K562 (cell line): ENCODE data around the gene INTS6L. TPM values are rescaled to one million over a fixed set of nuclear protein-coding genes. Genes with fewer than 3 reads are reported as not detected.

Experiments used
- ARNT ChIP-seq, 2 experiments: fragments of 450-650 bp; IDR thresholded peaks; 2 replicates each; pipeline ENCODE4 v1.6.1; 2016; ENCODE audit warnings: mild to moderate bottlenecking in 1 of 2
- CBFA2T2 ChIP-seq: fragments of 450-650 bp; conservative IDR thresholded peaks from 2 replicates; pipeline ENCODE4 v1.6.1; 2017; ENCODE audit warnings: mild to moderate bottlenecking
- CREM ChIP-seq: IDR thresholded peaks from 2 replicates; pipeline ENCODE4 v1.6.1; 2014; ENCODE audit warnings: antibody characterized with exemption, low read depth
- ILK ChIP-seq: fragments of 450-650 bp; IDR thresholded peaks from 2 replicates; pipeline ENCODE4 v1.6.1; 2016; ENCODE audit warnings: missing genetic modification characterization, low read depth, mild to moderate bottlenecking, missing compliant biosample characterization, moderate library complexity, borderline replicate concordance
- KHSRP ChIP-seq: fragments of 450-650 bp; IDR thresholded peaks from 2 replicates; pipeline ENCODE4 v1.6.1; 2017
- MAFG ChIP-seq: fragments of 450-650 bp; conservative IDR thresholded peaks from 2 replicates; pipeline ENCODE4 v1.6.1; 2016; ENCODE audit warnings: missing genetic modification characterization, missing compliant biosample characterization
- NEUROD1 ChIP-seq: fragments of 150-350 bp; IDR thresholded peaks from 2 replicates; pipeline ENCODE4 v1.6.1; 2014; ENCODE audit warnings: borderline replicate concordance, low read length, low read depth; ENCODE audit not compliant: partially characterized antibody
- NR3C1 ChIP-seq: sonication (generic); formaldehyde crosslinking; IDR thresholded peaks from 2 replicates; pipeline ENCODE4 v1.8.1; 2022; ENCODE audit warnings: missing genetic modification reagents
- POLR2G ChIP-seq: fragments of 200-400 bp; formaldehyde crosslinking; IDR thresholded peaks from 2 replicates; pipeline ENCODE4 v1.6.1; 2017; ENCODE audit warnings: low read depth, mild to moderate bottlenecking, antibody characterized with exemption, low read length, moderate library complexity
- RBM15 ChIP-seq: fragments of 200-400 bp; formaldehyde crosslinking; IDR thresholded peaks from 2 replicates; pipeline ENCODE4 v1.6.1; 2018; ENCODE audit warnings: mild to moderate bottlenecking, low read length, moderate library complexity; ENCODE audit not compliant: insufficient read depth
- TBL1XR1 ChIP-seq, 2 experiments: IDR thresholded peaks; 2 replicates each; pipeline ENCODE4 v1.6.1; 2012; ENCODE audit warnings: improper control_type of control experiment in 2 of 2, low read length in 2 of 2, mild to moderate bottlenecking in 1 of 2
- TGIF2 ChIP-seq: sonication (generic); formaldehyde crosslinking; IDR thresholded peaks from 2 replicates; pipeline ENCODE4 v1.8.1; 2022; ENCODE audit warnings: mild to moderate bottlenecking, missing genetic modification reagents, moderate library complexity
- TSHZ1 ChIP-seq: fragments of 250-450 bp; sonication (Bioruptor Pico); IDR thresholded peaks from 2 replicates; pipeline ENCODE4 v1.4.0; 2020; ENCODE audit warnings: mild to moderate bottlenecking, moderate library complexity
- ZNF253 ChIP-seq: fragments of 250-450 bp; sonication (Bioruptor Pico); conservative IDR thresholded peaks from 2 replicates; pipeline ENCODE4 v1.6.1; 2021; ENCODE audit warnings: mild to moderate bottlenecking
- polyA plus RNA-seq, 8 experiments: library from polyadenylated mRNA; depleted of rRNA in 4 of 8; stranded (reverse) in 5 of 8; unstranded in 3 of 8; fragments of >200 nt; fragmentation: Nextera tagmentation in 2 of 8; fragmentation: Illumina TruSeq in 1 of 8; extraction: Ambion mirVana in 2 of 8; extraction: Trizol in 1 of 8; gene quantifications; 2 replicates each; pipeline versions ENCODE4 v1.2.1 to v1.2.3, GENCODE V29; 2011 to 2014; ENCODE audit warnings: inconsistent platforms in 1 of 8, missing spikeins in 1 of 8
- total RNA-seq, 7 experiments: library from RNA; depleted of rRNA in 6 of 7; stranded (reverse); fragments of >200 nt in 6 of 7; fragmentation: Illumina TruSeq in 2 of 7; extraction: Trizol in 2 of 7; gene quantifications; 2 replicates each; pipeline versions ENCODE4 v1.2.1 to v1.2.3, GENCODE V29; 2011 to 2021; ENCODE audit warnings: low replicate concordance in 1 of 7
- TF ChIP-seq, protein P1 (sequence below), 2 experiments: fragments of 450-650 bp in 1 of 2; sonication (generic) in 1 of 2; formaldehyde crosslinking in 1 of 2; IDR thresholded peaks; 2 replicates each; pipeline versions ENCODE4 v1.7.1 to v1.9.0; 2016 to 2022; ENCODE audit warnings: inconsistent platforms in 1 of 2, mild to moderate bottlenecking in 1 of 2, missing genetic modification reagents in 1 of 2

Gene INTS6L
- total and polyA plus RNA-seq, 9 of the 15 experiments (the other 6 are each of a cell fraction or from before 2014, with no cell fraction given) = 6.1 to 44.9 (median 21.9) TPM

DNA sequence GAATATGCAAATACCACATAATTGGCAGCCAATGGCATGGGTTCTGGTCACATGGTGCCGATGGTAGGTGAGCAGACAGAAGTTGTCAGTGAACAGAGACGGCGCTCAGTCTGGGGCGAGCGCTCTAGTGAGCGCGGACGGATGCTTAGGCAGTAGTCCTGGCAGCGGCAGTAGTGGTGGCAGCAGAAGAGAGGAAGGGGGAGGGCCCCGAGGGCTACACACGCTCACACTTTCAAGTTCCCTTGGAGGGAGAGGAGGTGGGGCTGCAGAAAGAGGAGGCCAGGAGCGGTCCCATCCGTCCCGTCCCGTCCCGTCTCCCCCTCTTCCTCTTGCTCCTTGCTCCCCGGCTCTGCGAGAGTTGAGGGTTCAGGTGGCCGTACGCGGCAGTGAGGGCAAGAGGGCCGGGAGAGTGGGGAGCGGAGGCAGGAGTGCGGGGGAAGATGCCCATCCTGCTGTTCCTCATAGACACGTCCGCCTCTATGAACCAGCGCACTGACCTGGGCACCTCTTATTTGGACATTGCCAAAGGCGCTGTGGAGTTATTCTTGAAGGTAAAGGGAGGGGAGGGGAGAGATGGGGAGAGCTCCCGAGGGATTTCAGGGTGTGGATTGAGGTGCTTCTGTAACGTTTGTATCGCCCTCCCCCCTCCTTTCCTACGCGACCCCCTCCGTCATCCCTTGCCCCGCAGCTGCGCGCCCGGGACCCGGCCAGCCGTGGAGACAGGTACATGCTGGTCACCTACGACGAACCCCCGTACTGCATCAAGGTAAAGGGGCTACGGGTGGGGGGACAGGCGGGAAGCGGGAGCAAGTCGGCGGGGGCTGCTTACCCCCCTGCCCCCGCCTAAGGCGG lies at the start of gene INTS6L (continued):
- TF ChIP-seq, protein P1, sequence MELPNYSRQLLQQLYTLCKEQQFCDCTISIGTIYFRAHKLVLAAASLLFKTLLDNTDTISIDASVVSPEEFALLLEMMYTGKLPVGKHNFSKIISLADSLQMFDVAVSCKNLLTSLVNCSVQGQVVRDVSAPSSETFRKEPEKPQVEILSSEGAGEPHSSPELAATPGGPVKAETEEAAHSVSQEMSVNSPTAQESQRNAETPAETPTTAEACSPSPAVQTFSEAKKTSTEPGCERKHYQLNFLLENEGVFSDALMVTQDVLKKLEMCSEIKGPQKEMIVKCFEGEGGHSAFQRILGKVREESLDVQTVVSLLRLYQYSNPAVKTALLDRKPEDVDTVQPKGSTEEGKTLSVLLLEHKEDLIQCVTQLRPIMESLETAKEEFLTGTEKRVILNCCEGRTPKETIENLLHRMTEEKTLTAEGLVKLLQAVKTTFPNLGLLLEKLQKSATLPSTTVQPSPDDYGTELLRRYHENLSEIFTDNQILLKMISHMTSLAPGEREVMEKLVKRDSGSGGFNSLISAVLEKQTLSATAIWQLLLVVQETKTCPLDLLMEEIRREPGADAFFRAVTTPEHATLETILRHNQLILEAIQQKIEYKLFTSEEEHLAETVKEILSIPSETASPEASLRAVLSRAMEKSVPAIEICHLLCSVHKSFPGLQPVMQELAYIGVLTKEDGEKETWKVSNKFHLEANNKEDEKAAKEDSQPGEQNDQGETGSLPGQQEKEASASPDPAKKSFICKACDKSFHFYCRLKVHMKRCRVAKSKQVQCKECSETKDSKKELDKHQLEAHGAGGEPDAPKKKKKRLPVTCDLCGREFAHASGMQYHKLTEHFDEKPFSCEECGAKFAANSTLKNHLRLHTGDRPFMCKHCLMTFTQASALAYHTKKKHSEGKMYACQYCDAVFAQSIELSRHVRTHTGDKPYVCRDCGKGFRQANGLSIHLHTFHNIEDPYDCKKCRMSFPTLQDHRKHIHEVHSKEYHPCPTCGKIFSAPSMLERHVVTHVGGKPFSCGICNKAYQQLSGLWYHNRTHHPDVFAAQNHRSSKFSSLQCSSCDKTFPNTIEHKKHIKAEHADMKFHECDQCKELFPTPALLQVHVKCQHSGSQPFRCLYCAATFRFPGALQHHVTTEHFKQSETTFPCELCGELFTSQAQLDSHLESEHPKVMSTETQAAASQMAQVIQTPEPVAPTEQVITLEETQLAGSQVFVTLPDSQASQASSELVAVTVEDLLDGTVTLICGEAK (IDR thresholded peaks at IDR 0.05) = no peak
- TF ChIP-seq, protein P1 (CRISPR knock-in tag; IDR thresholded peaks at IDR 0.05) = no peak
- TF ChIP-seq NEUROD1 = no peak
- TF ChIP-seq TBL1XR1 (IDR thresholded peaks at IDR 0.05; ENCODE audit: low read length in 2 of 2) = no peak
- TF ChIP-seq ILK (tag) = no peak
- no peak for TF ChIP-seq ZNF253 (CRISPR knock-in tag)
- TF ChIP-seq NR3C1 (CRISPR knock-in tag) = no peak
- no peak for TF ChIP-seq TSHZ1 (CRISPR knock-in tag)
- no peak for TF ChIP-seq KHSRP
- TF ChIP-seq TGIF2 (CRISPR knock-in tag) = no peak
- peak; percentile 44 for TF ChIP-seq CBFA2T2
- TF ChIP-seq ARNT (IDR thresholded peaks at IDR 0.05) = no peak
- peak; percentile 93 for TF ChIP-seq POLR2G
- TF ChIP-seq RBM15 = no peak
- 0 out of 2 replicates have a peak, but pooled peaks have one; percentile 18 for TF ChIP-seq CREM
- TF ChIP-seq MAFG = no peak; the same call in 1 of the 2 replicates
